Right renal pelvis (tissue), 4 donors: ENCODE data around the gene FOXD3. TPM values are rescaled to one million over a fixed set of nuclear protein-coding genes. Genes with fewer than 3 reads are reported as not detected.

Experiments
- DNase-seq, 4 donors: peaks; one replicate each; pipeline ENCODE4 v3.0.0-alpha.2; 2013; ENCODE audit warnings: low read depth in 4 of 4, low spot score in 3 of 4, missing footprints in 1 of 4
- polyA plus RNA-seq, 4 donors: library from polyadenylated mRNA; unstranded; fragments of 120-200 nt; gene quantifications; one replicate each; pipeline ENCODE4 v1.2.1, GENCODE V29; 2013; ENCODE audit not compliant: insufficient read length in 4 of 4

FOXD3 gene
- polyA plus RNA-seq, result under 1 TPM; 0.23 to 0.91 (median 0.27) TPM

GRCh38 chr1:63322114-63322943 lies at the start of gene FOXD3:
FOXD3 (plus strand) TSS chr1:63322567; CDS start chr1:63323059, 492 bp downstream.
- no peak for DNase-seq

- DNase-seq, result no peak
Measured at GRCh38 chr1:63272811-63273210, 49.6 kb upstream of the FOXD3 start.

- no peak for DNase-seq
Measured at GRCh38 chr1:63274371-63274770, 48.0 kb upstream of the FOXD3 start.

GRCh38 chr1:63274979-63275378 lies 47.4 kb upstream of the FOXD3 start:
- DNase-seq, result no peak

- DNase-seq, result no peak
Measured at GRCh38 chr1:63276624-63277023, 45.7 kb upstream of the FOXD3 start.

GRCh38 chr1:63277195-63278192 lies 44.9 kb upstream of the FOXD3 start:
- DNase-seq, result no peak

- no peak for DNase-seq
Measured at GRCh38 chr1:63281753-63282152, 40.6 kb upstream of the FOXD3 start.

GRCh38 chr1:63289135-63289534 lies 33.2 kb upstream of the FOXD3 start:
- no peak for DNase-seq

- DNase-seq, result no peak
Measured at GRCh38 chr1:63294803-63295594, 27.4 kb upstream of the FOXD3 start.

GRCh38 chr1:63304410-63304809 lies 18.0 kb upstream of the FOXD3 start:
- DNase-seq, result no peak

- DNase-seq, result no peak
Measured at GRCh38 chr1:63305043-63305442, 17.3 kb upstream of the FOXD3 start.

- no peak for DNase-seq
Measured at GRCh38 chr1:63307196-63307794, 15.1 kb upstream of the FOXD3 start.

GRCh38 chr1:63316598-63316983 lies 5.8 kb upstream of the FOXD3 start:
- DNase-seq, result no peak

- DNase-seq, result no peak
Measured at GRCh38 chr1:63316984-63317816, 5.2 kb upstream of the FOXD3 start.

- no peak for DNase-seq
Measured at GRCh38 chr1:63317817-63318152, 4.6 kb upstream of the FOXD3 start.

GRCh38 chr1:63318201-63318979 lies 4.0 kb upstream of the FOXD3 start:
- DNase-seq, result no peak

- no peak for DNase-seq
Measured at GRCh38 chr1:63319046-63320021, 3.0 kb upstream of the FOXD3 start.
